HG02759 (cell line): ENCODE measurements around the gene C3orf22.

Experiments used
- ATAC-seq: cut with Tn5 transposase; IDR thresholded peaks from one replicate; pipeline ENCODE4 v1.9.1; 2021; ENCODE audit warnings: mild to moderate bottlenecking, moderate library complexity; ENCODE audit not compliant: unreplicated experiment

Gene C3orf22

DNA sequence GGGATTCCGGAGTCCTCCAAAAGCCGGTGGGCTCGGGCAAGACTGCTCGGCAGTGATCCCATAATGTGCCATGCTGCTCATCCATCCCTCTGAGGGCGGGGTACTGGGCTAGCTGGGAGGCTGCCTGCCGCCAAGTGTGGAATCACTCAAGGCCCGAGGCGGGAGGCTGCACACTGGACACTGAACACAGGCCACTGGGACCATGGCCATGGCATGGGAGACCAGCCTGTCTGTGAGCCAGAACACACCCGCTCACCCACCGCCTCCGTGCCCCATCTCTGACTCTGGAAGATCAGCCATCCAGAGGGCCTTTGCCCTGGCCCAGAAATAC, 1.4 kb downstream of the C3orf22 start:
- no peak for ATAC-seq

DNA sequence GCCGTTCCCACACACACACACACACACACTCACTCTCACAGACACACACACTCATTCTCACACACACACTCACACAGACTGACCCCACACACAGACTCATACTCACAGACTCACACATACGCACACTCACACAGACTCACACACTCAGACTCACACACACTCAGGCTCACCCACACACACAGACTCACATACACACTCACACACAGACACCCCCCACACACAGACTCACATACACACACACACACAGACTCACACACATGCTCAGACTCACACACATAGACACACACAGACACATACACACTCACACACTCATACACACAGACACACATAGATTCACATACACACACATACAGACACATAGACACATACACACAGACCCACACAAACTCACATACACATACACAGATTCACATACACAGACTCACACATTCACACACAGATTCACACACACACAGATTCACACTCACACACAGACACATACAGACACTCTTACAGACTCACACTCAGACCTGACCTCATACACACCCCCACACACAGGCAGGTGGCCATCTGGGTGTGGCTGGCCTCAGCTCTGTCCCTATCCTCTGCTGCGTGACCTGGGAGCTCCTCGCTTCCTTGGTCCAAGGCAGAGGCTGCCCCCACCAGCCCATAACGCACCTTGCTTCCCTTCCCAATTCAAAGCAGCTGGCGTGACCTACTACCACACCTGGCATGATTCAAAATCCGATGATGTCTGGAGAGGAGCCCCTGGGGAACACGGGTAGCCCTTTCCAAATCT, 1.9 kb downstream of the C3orf22 start:
- ATAC-seq, result no peak

DNA sequence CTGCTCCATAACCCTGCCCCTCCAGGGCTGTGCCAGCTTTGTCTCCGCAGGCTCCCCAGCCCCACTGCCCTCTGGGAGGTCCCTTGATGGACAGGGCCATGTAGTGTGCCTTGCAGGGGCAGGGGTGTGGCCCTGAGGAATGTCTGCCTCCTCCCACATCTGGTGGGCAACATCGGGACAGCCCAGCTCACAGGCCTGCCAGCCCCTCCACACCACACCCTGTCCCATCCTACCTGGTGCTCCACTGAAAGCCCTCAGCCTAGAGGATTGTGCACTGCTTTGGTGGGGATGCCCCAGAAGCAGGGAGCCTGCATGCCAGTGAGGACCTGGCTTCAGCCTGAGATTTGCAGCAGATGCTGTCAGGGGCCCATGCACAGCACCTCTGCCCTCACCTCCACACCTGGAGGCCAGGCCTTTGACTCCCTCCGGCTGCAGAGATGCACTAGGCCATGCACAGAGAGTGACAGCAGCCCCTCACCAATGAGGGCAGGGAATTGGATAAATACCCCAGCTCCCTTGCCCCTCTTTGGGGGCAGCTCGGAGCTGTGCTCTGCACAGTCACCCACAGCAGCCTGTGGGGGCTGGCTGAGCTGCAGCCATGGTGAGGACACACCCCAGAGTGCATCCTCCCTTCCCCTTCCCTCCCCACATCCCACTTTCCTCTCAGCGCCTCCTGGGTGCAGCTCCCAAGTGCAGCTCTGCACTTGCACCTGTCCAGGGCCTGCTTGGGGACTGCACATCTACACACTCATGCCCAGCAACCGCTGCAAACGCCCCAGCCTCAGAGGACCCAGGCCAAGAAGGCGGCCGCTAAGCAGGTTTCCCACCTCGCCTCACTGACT, 2.7 kb downstream of the C3orf22 start:
- no peak for ATAC-seq

DNA sequence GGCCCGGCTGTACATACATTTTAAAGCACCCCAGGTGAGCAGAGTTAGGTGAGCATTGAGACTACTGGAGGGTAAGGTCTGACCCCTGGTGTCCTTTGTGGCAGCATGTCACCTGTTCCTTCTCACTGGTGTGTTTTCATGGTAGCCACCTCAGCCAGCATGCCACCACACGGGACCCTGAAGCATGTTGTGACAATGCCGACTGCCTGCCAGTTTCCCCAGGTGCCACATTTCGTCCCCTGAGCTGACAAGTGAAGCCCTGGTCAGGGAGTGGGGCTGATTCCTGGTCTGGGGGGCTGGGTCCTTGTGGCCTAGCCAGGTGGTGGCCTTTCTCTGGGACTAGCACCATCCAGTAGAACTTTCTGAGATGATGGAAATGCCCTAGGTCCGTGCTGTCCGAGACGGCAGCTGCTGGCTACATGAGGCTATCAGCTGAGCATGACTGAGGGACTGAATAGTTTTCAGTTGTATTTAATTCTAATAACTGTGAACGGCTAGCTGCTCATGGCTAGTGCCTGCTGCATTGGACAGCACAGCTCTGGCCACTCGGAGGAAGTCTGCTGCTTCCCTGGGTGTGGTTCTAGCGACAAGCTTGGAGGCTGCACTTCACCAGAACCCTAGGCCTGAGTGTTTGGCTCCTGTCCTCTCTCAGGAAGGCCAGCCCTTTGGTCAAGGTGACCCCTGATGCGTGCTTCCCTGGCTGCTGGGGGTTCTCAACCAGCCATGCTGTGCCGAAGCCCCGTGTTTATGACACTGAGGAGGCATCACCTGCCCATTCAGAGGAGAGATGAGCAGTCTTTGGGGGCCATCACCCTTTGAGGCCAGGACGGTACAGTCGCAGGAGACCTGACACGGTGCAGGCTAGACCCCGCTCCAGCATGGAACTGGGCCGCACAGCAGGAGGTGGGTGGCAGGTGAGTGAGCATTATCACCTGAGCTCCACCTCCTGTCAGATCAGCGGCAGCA, 3.9 kb downstream of the C3orf22 start:
- ATAC-seq, result no peak

DNA sequence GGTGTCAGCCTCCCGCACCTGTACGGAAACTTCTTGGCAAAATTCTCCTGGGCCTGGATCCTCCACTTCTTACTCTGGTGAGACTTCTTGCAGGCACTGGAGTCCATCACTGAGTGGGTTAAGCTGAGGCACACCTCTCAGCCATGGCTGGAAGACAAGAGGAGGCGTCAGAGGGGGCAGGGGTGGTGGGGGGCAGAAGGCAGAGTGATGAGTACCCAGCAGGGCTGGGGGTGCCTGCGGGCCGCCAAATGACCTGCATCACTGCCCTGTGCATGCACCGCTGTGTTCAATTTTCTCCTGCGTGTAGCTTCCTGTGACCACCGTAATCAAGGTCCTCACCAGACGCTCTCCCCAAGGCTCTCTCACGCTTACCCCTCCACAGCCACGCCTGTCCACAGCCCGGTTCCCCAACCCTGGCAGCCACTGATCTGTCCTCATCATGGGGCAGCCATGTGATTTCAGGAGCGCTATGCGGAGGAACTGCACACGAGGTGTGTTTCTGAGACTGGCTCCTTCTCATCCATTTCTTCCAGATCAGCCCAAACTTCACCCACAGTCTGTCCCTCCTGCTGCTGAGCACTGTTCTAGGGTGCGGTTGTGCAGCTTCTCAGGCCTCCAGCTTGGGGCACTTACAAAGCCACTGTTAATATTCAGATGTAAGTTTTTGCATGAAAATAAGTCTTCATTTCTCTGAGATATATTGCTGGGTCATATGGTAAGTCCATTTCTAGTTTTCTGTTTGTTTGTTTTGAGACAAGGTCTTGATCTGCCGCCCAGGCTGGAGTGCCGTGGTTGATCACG, 5.2 kb downstream of the C3orf22 start:
- ATAC-seq, result no peak

DNA sequence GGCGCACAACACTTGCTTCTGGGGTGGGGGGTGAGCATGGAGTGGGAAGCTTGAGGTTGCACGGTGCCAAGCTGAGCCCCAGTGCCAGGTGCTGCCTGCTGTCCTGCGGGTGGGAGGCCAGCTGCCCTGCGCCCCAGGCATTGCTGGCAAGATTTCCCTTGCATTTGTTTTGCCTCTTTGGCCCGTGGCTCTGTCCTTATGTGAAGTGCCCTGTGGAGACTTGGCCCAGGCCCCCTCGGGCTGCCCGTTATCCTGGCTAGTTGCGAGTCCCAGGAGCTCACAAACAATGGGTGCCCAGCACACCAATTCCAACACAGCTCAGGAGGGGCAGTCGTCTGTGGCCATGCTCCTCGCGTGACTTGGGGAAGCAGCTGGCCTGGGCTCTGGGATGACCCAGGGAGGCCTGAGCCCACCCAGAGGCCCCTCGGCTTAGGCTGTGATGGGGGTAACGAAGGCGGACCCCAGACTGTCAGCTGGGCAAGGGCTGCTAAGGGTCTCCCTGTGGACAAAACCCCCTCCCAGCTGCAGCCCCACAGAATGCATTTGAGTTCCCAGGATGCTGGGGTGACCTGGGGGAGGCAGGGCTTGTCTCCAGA, 5.9 kb downstream of the C3orf22 start:
- no peak for ATAC-seq

DNA sequence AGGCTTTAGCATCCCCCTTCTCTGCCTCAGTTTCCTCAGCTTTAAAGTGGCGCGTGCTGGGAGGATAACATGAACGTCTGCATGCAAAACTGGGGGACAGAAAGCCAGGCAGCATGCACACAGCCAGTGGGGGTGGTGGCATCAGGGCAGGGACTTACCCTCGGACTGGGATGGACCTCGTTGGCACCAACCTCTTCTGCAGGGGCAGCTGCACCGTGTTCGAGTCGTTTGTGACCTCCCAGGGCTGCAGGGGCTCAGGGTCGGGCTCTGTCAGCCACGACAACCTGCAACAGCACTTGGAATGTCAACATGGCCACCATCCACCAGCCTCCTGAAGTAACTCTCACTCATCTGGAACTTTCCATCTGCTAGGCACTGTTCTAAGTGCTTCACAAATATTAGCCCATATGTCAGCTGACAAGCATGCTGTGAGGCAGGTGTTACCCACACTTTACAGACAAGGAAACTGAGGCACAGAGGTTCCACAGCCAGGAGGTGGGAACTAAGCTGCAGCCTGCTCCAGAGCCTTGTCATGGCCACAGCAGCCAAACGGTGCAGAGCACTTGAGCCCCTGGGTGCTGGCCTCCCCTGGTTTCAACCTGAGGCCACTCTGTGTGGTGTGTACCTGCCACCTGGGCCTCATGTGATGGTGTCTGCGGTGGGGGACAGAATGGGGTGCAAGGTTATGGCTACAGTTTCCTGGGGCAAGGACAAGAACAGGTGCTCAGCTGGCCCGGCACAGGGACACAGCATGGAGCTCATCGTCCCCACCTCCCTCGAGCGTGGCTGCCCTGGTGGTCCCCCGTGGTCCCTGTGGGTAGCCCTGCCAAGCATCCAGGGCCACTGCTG, 6.7 kb downstream of the C3orf22 start:
- no peak for ATAC-seq

DNA sequence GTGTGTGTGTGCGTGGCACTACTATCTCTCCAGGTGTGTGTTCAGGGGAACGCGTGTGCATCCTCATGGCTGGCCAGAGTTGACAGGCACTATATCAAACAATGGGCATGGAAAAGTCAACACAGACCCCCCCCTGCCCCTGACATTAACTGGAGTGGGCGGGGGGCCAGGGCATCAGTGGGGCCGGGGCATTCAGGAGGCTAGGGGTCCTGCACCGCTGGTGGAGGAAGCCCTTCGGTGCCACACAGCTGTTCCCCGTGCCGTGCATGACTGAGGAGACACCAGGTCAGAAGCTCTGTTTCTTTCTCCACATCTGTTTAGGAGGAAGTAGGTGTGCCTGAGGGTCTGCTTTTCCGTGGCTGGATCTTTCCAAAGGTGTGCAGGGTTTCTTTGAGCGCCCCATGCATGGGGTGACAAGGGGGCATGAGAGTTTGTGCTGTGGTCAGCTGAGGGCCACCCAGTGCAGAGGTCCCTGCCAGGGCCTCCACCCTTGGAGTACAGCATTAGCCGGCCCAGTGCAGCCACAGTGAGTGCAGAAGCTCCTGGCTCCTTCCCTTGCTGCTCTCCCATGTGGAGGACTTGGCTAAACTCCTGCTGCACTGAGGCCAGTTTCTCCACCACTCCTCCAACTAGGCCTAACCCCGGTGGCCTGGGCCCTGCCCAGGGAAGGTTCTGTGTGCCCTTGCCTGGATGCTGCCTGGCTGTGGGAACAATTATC, 7.5 kb downstream of the C3orf22 start:
- ATAC-seq, result no peak

DNA sequence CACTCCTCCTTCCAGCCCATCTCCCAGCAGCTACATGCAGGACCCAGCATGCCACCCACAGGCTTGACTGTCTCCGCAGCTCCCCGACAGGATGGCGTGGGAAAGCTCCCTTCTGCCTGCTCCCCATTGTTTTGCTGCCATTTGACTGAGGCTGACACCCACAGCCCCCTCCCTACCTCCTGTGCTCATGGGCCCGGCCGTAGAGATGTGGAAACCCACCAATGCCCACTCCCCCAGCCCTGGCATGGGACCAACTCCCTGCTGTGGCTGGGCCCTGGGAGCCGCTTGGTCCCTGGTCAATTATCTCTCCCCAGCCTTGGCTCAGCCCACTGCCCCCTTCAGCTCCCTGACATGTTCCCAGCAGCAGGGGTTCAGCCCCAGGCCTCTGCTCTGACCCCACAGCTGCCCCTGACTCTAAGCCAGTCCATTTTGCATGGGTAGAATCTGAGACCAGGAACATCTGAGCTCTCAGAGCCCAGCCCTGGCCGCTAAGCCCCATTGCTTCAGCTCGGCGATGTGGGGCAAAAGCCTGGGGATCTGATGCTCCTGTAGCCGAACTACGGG, 8.2 kb downstream of the C3orf22 start:
- ATAC-seq, result no peak

DNA sequence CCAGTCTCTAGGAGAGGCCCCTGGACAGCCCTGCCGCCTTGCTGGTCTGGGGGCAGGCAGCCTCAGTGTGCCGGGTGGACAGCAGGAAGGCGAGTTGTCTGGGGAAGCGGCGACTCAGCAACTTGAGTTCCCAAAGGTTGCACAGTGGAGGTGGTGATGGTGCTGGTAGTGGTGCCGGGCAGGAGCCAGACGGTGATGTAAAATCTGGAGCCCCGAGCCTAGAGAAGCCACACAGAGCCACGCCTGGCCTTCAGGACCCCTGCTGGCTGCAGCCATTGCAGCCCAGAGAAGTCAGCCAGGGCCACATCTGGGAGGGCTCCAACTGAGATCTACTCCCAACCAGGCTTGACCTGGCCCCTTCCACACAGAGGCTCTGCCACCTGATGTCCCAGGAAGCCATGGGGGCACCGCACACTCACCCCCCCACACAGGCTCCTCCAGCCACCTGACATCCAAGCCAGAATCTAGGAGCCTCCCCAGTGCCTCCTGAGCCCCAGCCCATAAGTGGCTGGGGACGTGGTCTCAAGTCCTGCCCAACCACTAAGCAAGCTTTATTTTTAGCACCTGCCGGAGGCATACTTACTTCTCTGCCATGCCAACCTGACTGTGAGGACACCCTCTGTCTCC, 8.8 kb downstream of the C3orf22 start:
- ATAC-seq, result no peak

DNA sequence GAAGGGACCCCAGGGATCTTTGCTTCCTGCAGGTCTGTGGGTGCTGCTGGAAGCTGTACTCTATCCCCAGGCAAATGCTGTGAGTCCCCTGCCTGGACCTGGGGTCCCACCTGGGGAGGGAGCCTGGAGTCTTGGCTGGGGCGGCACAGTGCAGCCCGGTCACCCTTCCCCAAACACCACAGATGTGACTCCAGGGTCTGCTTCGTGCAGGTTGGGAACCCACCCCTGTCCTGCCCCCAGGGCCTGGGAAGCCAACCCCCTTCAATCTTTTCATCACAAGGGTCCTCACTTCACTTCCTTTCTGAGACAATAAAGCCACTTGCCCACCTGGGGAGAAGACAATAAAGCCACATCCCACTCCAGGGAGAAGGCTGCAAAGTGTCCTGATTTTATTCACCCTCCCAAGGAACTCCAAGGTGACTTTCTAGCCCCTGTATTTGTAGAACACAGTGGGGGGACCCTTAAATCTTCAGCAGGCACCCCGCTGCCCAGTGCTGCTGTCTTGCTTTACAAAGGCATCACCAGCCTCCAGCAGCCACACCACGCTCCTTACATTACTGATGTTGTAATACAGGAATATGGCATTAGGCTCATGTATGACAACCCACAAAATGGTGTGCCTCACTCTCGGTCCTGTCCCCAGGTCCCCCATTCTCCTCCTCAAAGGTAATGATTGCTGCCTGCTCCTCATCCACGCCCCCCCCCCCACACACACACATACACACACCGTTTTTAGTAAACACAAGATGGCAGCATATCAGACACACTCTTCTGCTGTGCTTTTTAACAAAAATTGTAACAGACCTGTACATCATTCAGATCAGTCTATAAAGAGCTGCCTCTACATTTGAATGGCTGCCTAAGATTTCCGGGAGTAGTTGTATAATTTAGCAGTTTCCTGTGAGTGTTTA, 9.9 kb downstream of the C3orf22 start:
- ATAC-seq, result no peak

DNA sequence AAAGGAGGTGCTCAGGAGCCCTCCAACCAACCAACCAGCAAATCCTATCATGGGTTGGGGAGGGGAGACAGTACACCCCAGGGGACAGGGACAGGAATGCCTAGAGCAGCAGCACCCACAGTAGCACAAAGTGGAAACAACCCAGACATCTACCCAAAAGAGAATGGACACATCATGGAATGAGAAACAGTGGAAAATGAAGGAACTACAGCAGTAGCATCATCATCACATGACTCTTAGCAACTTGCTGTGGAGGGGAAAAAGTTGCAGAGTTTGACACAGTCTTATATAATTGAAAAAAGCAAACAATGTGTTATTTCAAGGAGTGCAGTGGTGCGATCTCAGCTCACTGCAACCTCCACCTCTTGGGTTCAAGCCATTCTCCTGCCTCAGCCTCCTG, 11.0 kb downstream of the C3orf22 start:
- ATAC-seq, result no peak

DNA sequence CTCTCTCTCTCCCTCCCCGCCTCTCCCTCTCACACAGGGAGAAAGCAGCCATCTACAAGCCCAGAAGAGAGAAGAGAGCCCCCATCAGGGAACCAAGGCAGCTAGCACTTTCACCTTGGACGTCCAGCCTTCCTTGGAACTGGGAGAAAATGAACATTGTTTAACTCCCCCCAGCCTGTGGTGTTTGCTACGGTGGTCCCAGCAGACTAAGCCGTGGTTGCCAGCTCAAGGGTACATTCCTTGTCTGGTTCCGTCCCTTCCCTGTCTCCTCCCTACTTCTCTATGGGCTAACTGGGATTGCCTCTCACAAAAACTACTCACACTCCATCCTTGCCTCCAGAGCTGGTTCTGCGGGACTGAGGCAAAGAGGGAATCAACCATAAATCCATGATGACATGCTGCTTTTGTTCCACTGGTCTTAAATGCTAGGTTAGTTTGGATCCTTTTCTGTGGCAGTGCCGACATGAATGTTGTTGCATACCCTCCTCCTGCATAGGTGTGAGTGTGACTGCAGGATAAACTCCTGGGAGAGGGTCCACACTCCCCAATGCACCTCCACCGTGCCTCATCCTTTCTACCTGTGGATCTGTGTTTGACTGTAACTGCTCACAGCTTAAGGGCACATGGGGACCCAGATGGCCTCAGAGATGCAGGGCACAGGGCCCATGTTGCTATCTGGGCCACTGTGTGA, 12.0 kb downstream of the C3orf22 start:
- ATAC-seq, result no peak

DNA sequence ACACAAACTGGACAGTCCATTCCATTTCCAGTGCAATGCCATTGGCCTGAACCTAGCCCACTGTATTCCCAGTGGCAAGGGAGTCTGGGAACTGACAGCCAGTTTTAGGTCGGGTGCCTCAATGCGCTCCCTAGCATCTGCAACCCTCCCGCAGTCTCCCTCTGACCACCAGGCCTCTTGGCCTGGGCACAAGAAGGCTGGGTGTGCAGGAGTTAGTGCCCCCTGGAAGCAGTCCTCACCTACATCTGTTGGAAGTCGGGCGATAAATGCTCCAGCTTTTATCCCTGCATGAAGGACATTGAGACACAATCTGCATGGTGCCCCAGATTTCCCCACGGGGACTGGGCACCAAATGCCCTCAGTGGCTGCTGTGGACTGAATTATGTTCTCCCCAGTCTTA, 12.7 kb downstream of the C3orf22 start:
- no peak for ATAC-seq

DNA sequence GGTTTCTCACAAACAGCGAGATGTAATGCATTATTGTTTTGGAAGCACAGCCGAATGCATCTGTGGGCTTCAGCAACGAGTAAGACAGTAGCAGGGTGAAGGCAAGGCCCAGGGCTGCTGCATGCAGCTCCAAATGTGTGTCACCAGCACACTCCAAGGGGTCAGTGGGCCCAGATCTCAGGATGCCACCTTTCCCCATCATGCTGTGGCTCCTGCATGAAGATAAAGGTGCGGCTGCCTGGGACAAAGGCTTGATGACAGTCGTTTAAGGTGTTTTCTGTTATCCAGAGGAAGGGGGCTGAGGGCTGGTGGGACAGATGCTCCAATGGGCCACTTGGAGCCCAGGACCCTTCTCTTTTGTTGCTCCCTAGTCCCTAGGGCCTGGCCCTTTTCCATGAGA, 13.2 kb downstream of the C3orf22 start:
- ATAC-seq, result no peak
